ENCODE measurements around the gene TMEM151B. TPM values are rescaled to one million over a fixed set of nuclear protein-coding genes. Genes with fewer than 3 reads are reported as not detected.
A peak's percentile ranks its signal among the peaks of the same experiment; 100 is the strongest.

TMEM151B gene
- total and polyA plus RNA-seq, 9 of the 15 experiments (the other 6 are each of a cell fraction or from before 2014, with no cell fraction given) = not detected

DNA sequence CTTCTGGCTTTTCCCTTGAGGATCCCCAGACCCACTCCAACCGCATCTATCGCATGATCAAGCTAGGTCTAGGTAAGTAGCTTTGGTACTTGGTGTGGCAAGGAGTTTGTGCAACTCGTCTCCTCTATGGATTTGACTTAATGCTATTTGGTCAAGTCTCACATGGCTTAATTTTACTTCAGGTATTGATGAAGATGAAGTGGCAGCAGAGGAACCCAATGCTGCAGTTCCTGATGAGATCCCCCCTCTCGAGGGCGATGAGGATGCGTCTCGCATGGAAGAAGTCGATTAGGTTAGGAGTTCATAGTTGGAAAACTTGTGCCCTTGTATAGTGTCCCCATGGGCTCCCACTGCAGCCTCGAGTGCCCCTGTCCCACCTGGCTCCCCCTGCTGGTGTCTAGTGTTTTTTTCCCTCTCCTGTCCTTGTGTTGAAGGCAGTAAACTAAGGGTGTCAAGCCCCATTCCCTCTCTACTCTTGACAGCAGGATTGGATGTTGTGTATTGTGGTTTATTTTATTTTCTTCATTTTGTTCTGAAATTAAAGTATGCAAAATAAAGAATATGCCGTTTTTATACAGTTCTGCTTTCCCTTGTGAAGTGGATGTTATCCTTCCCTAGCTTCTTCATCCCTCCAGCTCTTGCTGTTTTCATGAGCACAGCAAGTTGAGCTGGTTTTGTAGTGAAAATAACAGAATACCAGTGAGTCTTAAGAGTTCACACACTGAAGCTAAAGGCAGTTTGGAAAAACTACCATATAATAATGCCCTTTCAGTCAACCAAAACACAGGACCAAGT, 16.7 kb upstream of the TMEM151B start:
- peaks cover 30% of the 10 kb centered on the region for H3K9me1 ChIP-seq (ENCODE audit: control insufficient read depth, insufficient read depth, low read length)
- peaks cover 83% of the 10 kb centered on the region for H3K36me3 ChIP-seq (ENCODE audit: control insufficient read depth, insufficient read depth, low read length)
- ChIA-PET POLR2A (interaction anchor here (0.7 to 2.6 kb wide), 10 partner anchors 9 to 93 kb away, joined by 3 to 12 read pairs (median 4); no protein-coding TSS in a partner anchor), CTCF (ENCODE audit: low intra/inter-chr PET ratio) (interaction anchor here (0.8 to 1.5 kb wide), 4 partner anchors 11 to 157 kb away, joined by 3 to 7 read pairs (median 6); no protein-coding TSS in a partner anchor)
- peak; percentile 84 for FAIRE-seq
- peaks cover 77% of the 10 kb centered on the region for H4K20me1 ChIP-seq (replicated peaks; ENCODE audit: control insufficient read depth, insufficient read depth, low read length)
- peaks cover 62% of the 10 kb centered on the region for H3K79me2 ChIP-seq (ENCODE audit: control insufficient read depth, insufficient read depth, low read length)
- H3K4me3 ChIP-seq = no peak overlapping the region
- TSS peak; percentile 17 for BruUV-seq (replicated peaks)
- no peaks in the 10 kb centered on the region for H3K9me3 ChIP-seq (replicated peaks; ENCODE audit: control insufficient read depth, insufficient read depth, low read depth, low read length)
- DNase-seq (ENCODE audit: extremely low read depth in 1 of 4, low spot score in 3 of 4) = peak in 1 of 4 experiments; percentile 84
- no peak overlapping the region for H3K9ac ChIP-seq (ENCODE audit: insufficient read depth in 1 of 2, low read depth in 2 of 2, low read length in 2 of 2)
- H2AFZ ChIP-seq (ENCODE audit: low read depth, low read length) = no peak overlapping the region
- in situ Hi-C loops (cut with MboI) (no loop called here), intact Hi-C loops (cut with micrococcal nuclease) (loop anchor here (2.0 kb wide), 1 partner anchor 29 kb away; no protein-coding TSS in a partner anchor)
- H3K4me2 ChIP-seq (ENCODE audit: insufficient read depth, low read length) = no peak overlapping the region
- ATAC-seq = peak; percentile 54
- H3K4me1 ChIP-seq (replicated peaks in 1 of 2; ENCODE audit: control insufficient read depth in 2 of 2, insufficient read depth in 2 of 2, low read length in 2 of 2) = peaks cover 43 to 58% of the 10 kb centered on the region in 2 experiments
- H3K27ac ChIP-seq (ENCODE audit: extremely low read depth, low read depth, low read length) = peak overlapping the region; percentile 32; the same call in 1 of the 3 replicates
- H3K27me3 ChIP-seq (ENCODE audit: control insufficient read depth in 2 of 2, insufficient read depth in 2 of 2, low read length in 2 of 2) = no peaks in the 10 kb centered on the region
- 50% methylated on average over 10 of the region's 10 CpGs for WGBS (ENCODE audit: insufficient coverage, low coverage, missing lambda C conversion rate)
- TF ChIP-seq TEAD1 (CRISPR knock-in tag; IDR thresholded peaks at IDR 0.05) (peak in 1 of 2 experiments; percentile 8; a peak in 2 of 4 replicates), ZNF79 (CRISPR knock-in tag; IDR thresholded peaks at IDR 0.05; ENCODE audit: low read depth) (no peak), ZBED1 (IDR thresholded peaks at IDR 0.05) (0 out of 2 replicates have a peak, but pooled peaks have one; percentile 11), ZFPM2 (CRISPR knock-in tag; IDR thresholded peaks at IDR 0.05) (no peak), KHSRP (IDR thresholded peaks at IDR 0.05) (peak; percentile 24; the same call in 1 of the 2 replicates)
- TF ChIP-seq, protein P1, sequence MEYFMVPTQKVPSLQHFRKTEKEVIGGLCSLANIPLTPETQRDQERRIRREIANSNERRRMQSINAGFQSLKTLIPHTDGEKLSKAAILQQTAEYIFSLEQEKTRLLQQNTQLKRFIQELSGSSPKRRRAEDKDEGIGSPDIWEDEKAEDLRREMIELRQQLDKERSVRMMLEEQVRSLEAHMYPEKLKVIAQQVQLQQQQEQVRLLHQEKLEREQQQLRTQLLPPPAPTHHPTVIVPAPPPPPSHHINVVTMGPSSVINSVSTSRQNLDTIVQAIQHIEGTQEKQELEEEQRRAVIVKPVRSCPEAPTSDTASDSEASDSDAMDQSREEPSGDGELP (CRISPR knock-in tag; IDR thresholded peaks at IDR 0.05; ENCODE audit: borderline replicate concordance) = 0 out of 2 replicates have a peak, but pooled peaks have one; percentile 37
- TF ChIP-seq, protein P2, sequence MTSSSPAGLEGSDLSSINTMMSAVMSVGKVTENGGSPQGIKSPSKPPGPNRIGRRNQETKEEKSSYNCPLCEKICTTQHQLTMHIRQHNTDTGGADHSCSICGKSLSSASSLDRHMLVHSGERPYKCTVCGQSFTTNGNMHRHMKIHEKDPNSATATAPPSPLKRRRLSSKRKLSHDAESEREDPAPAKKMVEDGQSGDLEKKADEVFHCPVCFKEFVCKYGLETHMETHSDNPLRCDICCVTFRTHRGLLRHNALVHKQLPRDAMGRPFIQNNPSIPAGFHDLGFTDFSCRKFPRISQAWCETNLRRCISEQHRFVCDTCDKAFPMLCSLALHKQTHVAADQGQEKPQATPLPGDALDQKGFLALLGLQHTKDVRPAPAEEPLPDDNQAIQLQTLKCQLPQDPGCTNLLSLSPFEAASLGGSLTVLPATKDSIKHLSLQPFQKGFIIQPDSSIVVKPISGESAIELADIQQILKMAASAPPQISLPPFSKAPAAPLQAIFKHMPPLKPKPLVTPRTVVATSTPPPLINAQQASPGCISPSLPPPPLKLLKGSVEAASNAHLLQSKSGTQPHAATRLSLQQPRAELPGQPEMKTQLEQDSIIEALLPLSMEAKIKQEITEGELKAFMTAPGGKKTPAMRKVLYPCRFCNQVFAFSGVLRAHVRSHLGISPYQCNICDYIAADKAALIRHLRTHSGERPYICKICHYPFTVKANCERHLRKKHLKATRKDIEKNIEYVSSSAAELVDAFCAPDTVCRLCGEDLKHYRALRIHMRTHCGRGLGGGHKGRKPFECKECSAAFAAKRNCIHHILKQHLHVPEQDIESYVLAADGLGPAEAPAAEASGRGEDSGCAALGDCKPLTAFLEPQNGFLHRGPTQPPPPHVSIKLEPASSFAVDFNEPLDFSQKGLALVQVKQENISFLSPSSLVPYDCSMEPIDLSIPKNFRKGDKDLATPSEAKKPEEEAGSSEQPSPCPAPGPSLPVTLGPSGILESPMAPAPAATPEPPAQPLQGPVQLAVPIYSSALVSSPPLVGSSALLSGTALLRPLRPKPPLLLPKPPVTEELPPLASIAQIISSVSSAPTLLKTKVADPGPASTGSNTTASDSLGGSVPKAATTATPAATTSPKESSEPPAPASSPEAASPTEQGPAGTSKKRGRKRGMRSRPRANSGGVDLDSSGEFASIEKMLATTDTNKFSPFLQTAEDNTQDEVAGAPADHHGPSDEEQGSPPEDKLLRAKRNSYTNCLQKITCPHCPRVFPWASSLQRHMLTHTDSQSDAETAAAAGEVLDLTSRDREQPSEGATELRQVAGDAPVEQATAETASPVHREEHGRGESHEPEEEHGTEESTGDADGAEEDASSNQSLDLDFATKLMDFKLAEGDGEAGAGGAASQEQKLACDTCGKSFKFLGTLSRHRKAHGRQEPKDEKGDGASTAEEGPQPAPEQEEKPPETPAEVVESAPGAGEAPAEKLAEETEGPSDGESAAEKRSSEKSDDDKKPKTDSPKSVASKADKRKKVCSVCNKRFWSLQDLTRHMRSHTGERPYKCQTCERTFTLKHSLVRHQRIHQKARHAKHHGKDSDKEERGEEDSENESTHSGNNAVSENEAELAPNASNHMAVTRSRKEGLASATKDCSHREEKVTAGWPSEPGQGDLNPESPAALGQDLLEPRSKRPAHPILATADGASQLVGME (CRISPR knock-in tag; IDR thresholded peaks at IDR 0.05) = no peak
- TF ChIP-seq, protein P3, sequence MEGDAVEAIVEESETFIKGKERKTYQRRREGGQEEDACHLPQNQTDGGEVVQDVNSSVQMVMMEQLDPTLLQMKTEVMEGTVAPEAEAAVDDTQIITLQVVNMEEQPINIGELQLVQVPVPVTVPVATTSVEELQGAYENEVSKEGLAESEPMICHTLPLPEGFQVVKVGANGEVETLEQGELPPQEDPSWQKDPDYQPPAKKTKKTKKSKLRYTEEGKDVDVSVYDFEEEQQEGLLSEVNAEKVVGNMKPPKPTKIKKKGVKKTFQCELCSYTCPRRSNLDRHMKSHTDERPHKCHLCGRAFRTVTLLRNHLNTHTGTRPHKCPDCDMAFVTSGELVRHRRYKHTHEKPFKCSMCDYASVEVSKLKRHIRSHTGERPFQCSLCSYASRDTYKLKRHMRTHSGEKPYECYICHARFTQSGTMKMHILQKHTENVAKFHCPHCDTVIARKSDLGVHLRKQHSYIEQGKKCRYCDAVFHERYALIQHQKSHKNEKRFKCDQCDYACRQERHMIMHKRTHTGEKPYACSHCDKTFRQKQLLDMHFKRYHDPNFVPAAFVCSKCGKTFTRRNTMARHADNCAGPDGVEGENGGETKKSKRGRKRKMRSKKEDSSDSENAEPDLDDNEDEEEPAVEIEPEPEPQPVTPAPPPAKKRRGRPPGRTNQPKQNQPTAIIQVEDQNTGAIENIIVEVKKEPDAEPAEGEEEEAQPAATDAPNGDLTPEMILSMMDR (IDR thresholded peaks at IDR 0.05 in 2 of 3, conservative IDR thresholded peaks at IDR 0.05 in 1 of 3; ENCODE audit: insufficient read depth in 2 of 3, low read depth in 1 of 3, low read length in 3 of 3) = peak; percentile 61 to 80 (median 65)
- TF ChIP-seq, protein P4, sequence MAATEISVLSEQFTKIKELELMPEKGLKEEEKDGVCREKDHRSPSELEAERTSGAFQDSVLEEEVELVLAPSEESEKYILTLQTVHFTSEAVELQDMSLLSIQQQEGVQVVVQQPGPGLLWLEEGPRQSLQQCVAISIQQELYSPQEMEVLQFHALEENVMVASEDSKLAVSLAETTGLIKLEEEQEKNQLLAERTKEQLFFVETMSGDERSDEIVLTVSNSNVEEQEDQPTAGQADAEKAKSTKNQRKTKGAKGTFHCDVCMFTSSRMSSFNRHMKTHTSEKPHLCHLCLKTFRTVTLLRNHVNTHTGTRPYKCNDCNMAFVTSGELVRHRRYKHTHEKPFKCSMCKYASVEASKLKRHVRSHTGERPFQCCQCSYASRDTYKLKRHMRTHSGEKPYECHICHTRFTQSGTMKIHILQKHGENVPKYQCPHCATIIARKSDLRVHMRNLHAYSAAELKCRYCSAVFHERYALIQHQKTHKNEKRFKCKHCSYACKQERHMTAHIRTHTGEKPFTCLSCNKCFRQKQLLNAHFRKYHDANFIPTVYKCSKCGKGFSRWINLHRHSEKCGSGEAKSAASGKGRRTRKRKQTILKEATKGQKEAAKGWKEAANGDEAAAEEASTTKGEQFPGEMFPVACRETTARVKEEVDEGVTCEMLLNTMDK (IDR thresholded peaks at IDR 0.05; ENCODE audit: borderline replicate concordance, insufficient read depth, low read depth, low read length, poor library complexity, severe bottlenecking) = peak; percentile 72

Data from K562 (cell line).